Stomach (tissue), 9 donors: ENCODE data around the gene SIK2. TPM values are rescaled to one million over a fixed set of nuclear protein-coding genes. Genes with fewer than 3 reads are reported as not detected.
"Not testable (repeated sequence)": the region's sequence is repeated elsewhere in the genome, so short reads cannot be mapped to it uniquely, and the experiment has no call there.

Experiments
- DNase-seq, 2 donors: peaks; one replicate each; pipeline versions ENCODE4 v3.0.0 to v3.0.0-alpha.2; 2013 to 2019
- H3K27ac ChIP-seq, 5 donors: fragments of 200-600 bp in 4 of 5; sonication (generic) in 4 of 5; one replicate each; pipeline ENCODE4 v1.5.1; 2013 to 2019; ENCODE audit warnings: mild to moderate bottlenecking in 1 of 5, moderate library complexity in 1 of 5
- H3K27me3 ChIP-seq, 3 donors: fragments of 200-600 bp; sonication (generic); one replicate each; pipeline ENCODE4 v1.5.1; 2017 to 2019; ENCODE audit warnings: mixed run types in 1 of 3
- H3K36me3 ChIP-seq, 4 donors: fragments of 200-600 bp; sonication (generic); 1 replicate in 3 of 4; 2 replicates in 1 of 4; pipeline ENCODE4 v1.5.1; 2016 to 2019
- H3K4me1 ChIP-seq, 4 donors: fragments of 200-600 bp; sonication (generic); one replicate each; pipeline ENCODE4 v1.5.1; 2016 to 2019
- H3K4me3 ChIP-seq, 4 donors: fragments of 200-600 bp; sonication (generic) in 3 of 4; one replicate each; pipeline ENCODE4 v1.5.1; 2016 to 2019; ENCODE audit warnings: mild to moderate bottlenecking in 1 of 4
- H3K9me3 ChIP-seq, 4 donors: fragments of 200-600 bp; sonication (generic); one replicate each; pipeline ENCODE4 v1.5.1; 2016 to 2019
- CTCF ChIP-seq, 7 experiments: fragments of 450-650 bp in 4 of 7; fragments of 200-600 bp in 3 of 7; sonication (generic) in 3 of 7; IDR thresholded peaks; one replicate each; pipeline ENCODE4 v1.5.1; 2016 to 2019; ENCODE audit warnings: antibody characterized with exemption in 7 of 7, control low read depth in 2 of 7, mild to moderate bottlenecking in 1 of 7
- EP300 ChIP-seq: sonication (generic); formaldehyde crosslinking; IDR thresholded peaks from one replicate; pipeline ENCODE4 v1.6.1; 2017; ENCODE audit warnings: antibody characterized with exemption
- POLR2A ChIP-seq, 4 donors: fragments of 450-650 bp; IDR thresholded peaks; one replicate each; pipeline ENCODE4 v1.6.1; 2016; ENCODE audit warnings: antibody characterized with exemption in 4 of 4, control low read depth in 2 of 4, mild to moderate bottlenecking in 1 of 4, moderate library complexity in 1 of 4
- POLR2AphosphoS5 ChIP-seq, 3 donors: sonication (generic); formaldehyde crosslinking; IDR thresholded peaks; one replicate each; pipeline ENCODE4 v1.6.1; 2016; ENCODE audit warnings: antibody characterized with exemption in 3 of 3
- WGBS, 5 donors: extraction: QIAGEN DNeasy Blood & Tissue Kit in 3 of 5; methylation state at CpG; one replicate each; pipeline versions ENCODE4 v1.1.5 to v1.1.7; 2013 to 2018; 5-methylcytosine and 5-hydroxymethylcytosine counted together
- intact Hi-C: fragments of 100-400 bp; cut with DNase I; formaldehyde crosslinking; loops from one replicate; pipeline ENCODE4 v1.15.1; 2023; ENCODE audit warnings: low total_unique reads
- polyA plus RNA-seq, 3 donors: library from polyadenylated mRNA; stranded (reverse); fragments of 200-250 nt; gene quantifications; one replicate each; pipeline ENCODE4 v1.2.3, GENCODE V29; 2013
- total RNA-seq, 5 donors: library from RNA; depleted of rRNA; stranded (reverse); fragments of >200 nt; gene quantifications; one replicate each; pipeline versions ENCODE4 v1.1.0 to v1.2.3, GENCODE V29; 2014 to 2016
- donor health status: healthy with polysubstance abuse.
- donor health status: Bipolar disorder and iron deficiency.
- donor health status: healthy.

The SIK2 gene
- total and polyA plus RNA-seq, 8 donors, result 5.5 to 86.9 (median 18.4) TPM

DNA sequence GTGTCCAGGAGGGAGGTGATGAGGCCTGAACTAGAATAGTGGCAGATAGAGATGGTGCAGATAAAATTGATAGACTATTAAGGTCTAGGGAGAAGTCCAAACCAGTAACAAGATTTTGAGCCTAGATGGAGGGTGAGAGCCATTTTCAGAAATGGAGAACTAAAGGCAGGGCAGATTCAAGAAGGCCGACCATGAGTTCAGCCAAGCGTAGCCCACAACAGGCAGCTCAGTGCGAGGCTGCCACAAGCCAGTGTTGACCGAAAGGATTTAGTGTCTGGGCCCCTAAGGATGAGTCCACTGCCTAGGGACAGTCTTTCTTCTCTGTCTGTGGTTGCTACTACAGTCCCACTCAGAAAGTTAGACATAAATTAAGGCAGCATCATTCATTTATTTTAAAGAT, 112.3 kb downstream of the SIK2 start:
- Histone ChIP-seq H3K27ac (no peak overlapping the region), H3K36me3 (peaks cover 17 to 70% (median 60%) of the 10 kb centered on the region in 4 donors), H3K4me3 (no peak overlapping the region), H3K9me3 (no peaks in the 10 kb centered on the region), H3K27me3 (no peaks in the 10 kb centered on the region), H3K4me1 (peaks cover 9 to 30% (median 18%) of the 10 kb centered on the region in 4 donors)
- WGBS, 5 donors, result 90 to 97% (median 96%) methylated on average over 4 of the region's 4 CpGs
- intact Hi-C loops, result no loop called here
- no peak for DNase-seq
- TF ChIP-seq EP300, result no peak

- H3K36me3 ChIP-seq, result peaks cover 24 to 75% (median 62%) of the 10 kb centered on the region in 4 donors
- WGBS, 5 donors, result 74 to 91% (median 87%) methylated on average over 5 of the region's 5 CpGs
- H3K9me3 ChIP-seq, result no peaks in the 10 kb centered on the region
- H3K4me1 ChIP-seq, result peaks cover 10 to 34% (median 18%) of the 10 kb centered on the region in 4 donors
- H3K4me3 ChIP-seq, result no peak overlapping the region
- DNase-seq, result no peak
- intact Hi-C loops, result no loop called here
- no peaks in the 10 kb centered on the region for H3K27me3 ChIP-seq
- no peak overlapping the region for H3K27ac ChIP-seq
- TF ChIP-seq EP300, result no peak
Observed at GRCh38 chr11:111715142-111715816, 113.0 kb downstream of the SIK2 start.

GRCh38 chr11:111717660-111718059, 115.4 kb downstream of the SIK2 start:
- Histone ChIP-seq H3K27ac (peak overlapping the region in 2 of 5 donors; percentile 59 to 72), H3K4me1 (peaks cover 10 to 34% (median 21%) of the 10 kb centered on the region in 4 donors), H3K36me3 (peaks cover 40 to 77% (median 66%) of the 10 kb centered on the region in 4 donors)
- intact Hi-C loops, H3K27me3 ChIP-seq, H3K4me3 ChIP-seq, DNase-seq, H3K9me3 ChIP-seq: not testable (repeated sequence)
- 83 to 95% (median 90%) methylated on average over 3 of the region's 3 CpGs for WGBS, 5 donors

DNA sequence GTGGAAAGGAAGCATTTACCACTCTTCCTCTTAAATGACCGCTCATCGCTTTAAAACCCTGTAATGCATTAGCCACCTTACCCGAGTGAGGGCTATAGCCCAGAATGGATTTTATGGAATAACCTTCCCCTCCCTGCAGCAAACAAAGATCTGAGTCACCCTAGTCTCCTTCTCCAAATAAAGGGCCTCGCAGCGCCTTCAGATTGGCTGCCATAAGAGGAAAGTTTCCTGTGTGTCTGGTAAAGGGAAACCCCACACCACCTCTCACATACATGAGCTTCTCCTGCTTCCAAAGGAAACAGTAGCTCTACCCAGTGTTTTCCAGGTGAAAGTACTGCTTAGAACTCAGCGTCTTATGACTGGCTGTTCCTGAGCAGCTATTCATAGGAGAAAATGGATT, 116.2 kb downstream of the SIK2 start:
- H3K4me3 ChIP-seq, result no peak overlapping the region
- TF ChIP-seq CTCF (IDR thresholded peaks at IDR 0.05) (no peak), POLR2A (IDR thresholded peaks at IDR 0.05) (no peak), POLR2AphosphoS5 (IDR thresholded peaks at IDR 0.05) (peak in 2 of 3 donors; percentile 63 to 91), EP300 (no peak)
- intact Hi-C loops, result no loop called here
- peak overlapping the region; percentile 50 to 79 (median 67) for H3K27ac ChIP-seq
- H3K27me3 ChIP-seq, result no peaks in the 10 kb centered on the region
- H3K36me3 ChIP-seq, result peaks cover 40 to 77% (median 66%) of the 10 kb centered on the region in 4 donors
- no peaks in the 10 kb centered on the region for H3K9me3 ChIP-seq
- H3K4me1 ChIP-seq, result peaks cover 10 to 34% (median 21%) of the 10 kb centered on the region in 4 donors
- DNase-seq, result peak; percentile 73 to 83
- 19 to 44% (median 31%) methylated on average over 6 of the region's 6 CpGs for whole genome bisulfite sequencing, 5 donors

- intact Hi-C loops, result no loop called here
- no peaks in the 10 kb centered on the region for H3K9me3 ChIP-seq
- no peaks in the 10 kb centered on the region for H3K27me3 ChIP-seq
- H3K36me3 ChIP-seq, result peaks cover 42 to 77% (median 66%) of the 10 kb centered on the region in 4 donors
- H3K27ac ChIP-seq, result peak overlapping the region; percentile 27 to 79 (median 67)
- no peak for DNase-seq
- TF ChIP-seq EP300, result no peak
- TF ChIP-seq CTCF (IDR thresholded peaks at IDR 0.05), result no peak
- no peak for TF ChIP-seq POLR2A (IDR thresholded peaks at IDR 0.05)
- no peak for TF ChIP-seq POLR2AphosphoS5 (IDR thresholded peaks at IDR 0.05)
- peaks cover 10 to 34% (median 21%) of the 10 kb centered on the region in 4 donors for H3K4me1 ChIP-seq
- no peak overlapping the region for H3K4me3 ChIP-seq
- 67 to 92% (median 78%) methylated on average over 5 of the region's 5 CpGs for WGBS, 5 donors
Observed at GRCh38 chr11:111718859-111719258, 116.6 kb downstream of the SIK2 start.

- Histone ChIP-seq H3K36me3 (peaks cover 47 to 77% (median 66%) of the 10 kb centered on the region in 4 donors), H3K4me3 (no peak overlapping the region), H3K27me3 (no peaks in the 10 kb centered on the region), H3K9me3 (no peaks in the 10 kb centered on the region), H3K4me1 (peaks cover 10 to 34% (median 21%) of the 10 kb centered on the region in 4 donors), H3K27ac (peak overlapping the region in 2 of 5 donors; percentile 21 to 79)
- DNase-seq, result no peak
- intact Hi-C loops, result no loop called here
- TF ChIP-seq EP300 (no peak), CTCF (IDR thresholded peaks at IDR 0.05) (no peak), POLR2A (IDR thresholded peaks at IDR 0.05) (no peak), POLR2AphosphoS5 (IDR thresholded peaks at IDR 0.05) (no peak)
- WGBS, 5 donors, result 81 to 100% (median 92%) methylated on average over 2 of the region's 2 CpGs
Observed at GRCh38 chr11:111719379-111719778, 117.1 kb downstream of the SIK2 start.
